SK-N-SH treated with all-trans-retinoic acid at 6 μM for 48 hours (cell line): ENCODE results near the gene RAB30.

Experiments
- ATAC-seq: fragments of 200-7000 bp; cut with Tn5 transposase; 3 replicates; pipeline ENCODE4 v1.9.1; 2020; ENCODE audit warnings: mild to moderate bottlenecking, moderate library complexity
- ARNTL ChIP-seq: fragments of 450-650 bp; formaldehyde crosslinking; IDR thresholded peaks from 2 replicates; pipeline ENCODE4 v1.5.0; 2020; ENCODE audit warnings: low read depth, mild to moderate bottlenecking, moderate library complexity, borderline replicate concordance
- CSDC2 ChIP-seq: fragments of 250-450 bp; sonication (Bioruptor Pico); IDR thresholded peaks from 2 replicates; pipeline ENCODE4 v1.5.0; 2020; ENCODE audit warnings: mild to moderate bottlenecking, moderate library complexity
- CSRNP3 ChIP-seq: fragments of 250-450 bp; sonication (Bioruptor Pico); IDR thresholded peaks from 2 replicates; pipeline ENCODE4 v1.5.1; 2021; ENCODE audit warnings: mild to moderate bottlenecking, moderate library complexity
- ESRRG ChIP-seq: fragments of 250-450 bp; sonication (Bioruptor Pico); IDR thresholded peaks from 2 replicates; pipeline ENCODE4 v1.6.1; 2021; ENCODE audit warnings: mild to moderate bottlenecking
- ISL1 ChIP-seq: fragments of 250-450 bp; sonication (Bioruptor Pico); IDR thresholded peaks from 2 replicates; pipeline ENCODE4 v2.1.2; 2022; ENCODE audit warnings: mild to moderate bottlenecking, moderate library complexity
- OSR1 ChIP-seq: fragments of 250-450 bp; sonication (Bioruptor Pico); IDR thresholded peaks from 2 replicates; pipeline ENCODE4 v1.8.0; 2022; ENCODE audit warnings: moderate library complexity, mild to moderate bottlenecking, inconsistent platforms
- PATZ1 ChIP-seq: fragments of 250-450 bp; sonication (Bioruptor Pico); IDR thresholded peaks from 2 replicates; pipeline ENCODE4 v1.8.0; 2020; ENCODE audit warnings: mild to moderate bottlenecking, moderate library complexity, borderline replicate concordance
- POU6F1 ChIP-seq: fragments of 250-450 bp; sonication (Bioruptor Pico); IDR thresholded peaks from 2 replicates; pipeline ENCODE4 v1.8.0; 2021; ENCODE audit warnings: low read depth, mild to moderate bottlenecking, moderate library complexity, borderline replicate concordance
- PPARA ChIP-seq: fragments of 250-450 bp; sonication (Bioruptor Pico); IDR thresholded peaks from 2 replicates; pipeline ENCODE4 v1.5.0; 2020; ENCODE audit warnings: mild to moderate bottlenecking, borderline replicate concordance
- RARB ChIP-seq: fragments of 250-450 bp; sonication (Bioruptor Pico); IDR thresholded peaks from 2 replicates; pipeline ENCODE4 v1.8.0; 2021; ENCODE audit warnings: mild to moderate bottlenecking, moderate library complexity
- SNAI2 ChIP-seq: fragments of 250-450 bp; sonication (Bioruptor Pico); IDR thresholded peaks from 2 replicates; pipeline ENCODE4 v1.5.0; 2020; ENCODE audit warnings: mild to moderate bottlenecking, moderate library complexity
- TOX ChIP-seq: fragments of 250-450 bp; sonication (Bioruptor Pico); IDR thresholded peaks from 2 replicates; pipeline ENCODE4 v1.8.0; 2021; ENCODE audit warnings: mild to moderate bottlenecking, moderate library complexity, borderline replicate concordance
- TSHZ2 ChIP-seq: fragments of 250-450 bp; sonication (Bioruptor Pico); IDR thresholded peaks from 2 replicates; pipeline ENCODE4 v1.5.0; 2020; ENCODE audit warnings: mild to moderate bottlenecking, moderate library complexity
- ZC3H10 ChIP-seq: fragments of 250-450 bp; sonication (Bioruptor Pico); IDR thresholded peaks from 2 replicates; pipeline ENCODE4 v1.5.1; 2021; ENCODE audit warnings: mild to moderate bottlenecking, moderate library complexity
- ZFP30 ChIP-seq: fragments of 450-650 bp; formaldehyde crosslinking; IDR thresholded peaks from 2 replicates; pipeline ENCODE4 v1.5.0; 2022; ENCODE audit warnings: mild to moderate bottlenecking, moderate library complexity
- ZNF565 ChIP-seq: fragments of 450-650 bp; formaldehyde crosslinking; conservative IDR thresholded peaks from 2 replicates; pipeline ENCODE4 v1.5.0; 2020; ENCODE audit warnings: low read depth, mild to moderate bottlenecking, moderate library complexity
- ZNF70 ChIP-seq: fragments of 450-650 bp; formaldehyde crosslinking; IDR thresholded peaks from 2 replicates; pipeline ENCODE4 v1.5.0; 2020; ENCODE audit warnings: mild to moderate bottlenecking, moderate library complexity
- ZNF8 ChIP-seq: fragments of 450-650 bp; formaldehyde crosslinking; IDR thresholded peaks from 2 replicates; pipeline ENCODE4 v1.5.0; 2020; ENCODE audit warnings: mild to moderate bottlenecking, moderate library complexity

The RAB30 gene

GRCh38 chr11:83069441-83070043 is 2.2 kb downstream of the RAB30 start (continued):
- no peak for TF ChIP-seq PATZ1 (CRISPR knock-in tag)
- TF ChIP-seq PPARA (CRISPR knock-in tag): no peak
- TF ChIP-seq CSRNP3 (CRISPR knock-in tag): no peak
- no peak for TF ChIP-seq TOX (CRISPR knock-in tag)
- TF ChIP-seq OSR1 (CRISPR knock-in tag): no peak
- TF ChIP-seq ESRRG (CRISPR knock-in tag): no peak
- no peak for TF ChIP-seq TSHZ2 (CRISPR knock-in tag)
- no peak for TF ChIP-seq ARNTL (CRISPR knock-in tag)

GRCh38 chr11:83068568-83068967 is 3.1 kb downstream of the RAB30 start:
- ATAC-seq: no peak
- TF ChIP-seq TOX (CRISPR knock-in tag) (no peak), ISL1 (CRISPR knock-in tag) (no peak), CSDC2 (CRISPR knock-in tag) (no peak), ARNTL (CRISPR knock-in tag) (no peak), ZNF70 (CRISPR knock-in tag) (no peak), PPARA (CRISPR knock-in tag) (no peak), RARB (CRISPR knock-in tag) (no peak), ZC3H10 (CRISPR knock-in tag) (no peak), PATZ1 (CRISPR knock-in tag) (no peak), POU6F1 (CRISPR knock-in tag) (no peak), ZFP30 (no peak), ZNF565 (CRISPR knock-in tag) (no peak), CSRNP3 (CRISPR knock-in tag) (no peak), OSR1 (CRISPR knock-in tag) (no peak), SNAI2 (CRISPR knock-in tag) (no peak), ESRRG (CRISPR knock-in tag) (no peak), ZNF8 (no peak)
- TF ChIP-seq, all 23 proteins: peak for 0
